GM18520 (cell line): ENCODE measurements around the gene MAFB.
A peak's percentile ranks its signal among the peaks of the same experiment; 100 is the strongest.

Experiments
- ATAC-seq: cut with Tn5 transposase; IDR thresholded peaks from one replicate; pipeline ENCODE4 v1.9.1; 2021; ENCODE audit not compliant: unreplicated experiment

MAFB gene

DNA sequence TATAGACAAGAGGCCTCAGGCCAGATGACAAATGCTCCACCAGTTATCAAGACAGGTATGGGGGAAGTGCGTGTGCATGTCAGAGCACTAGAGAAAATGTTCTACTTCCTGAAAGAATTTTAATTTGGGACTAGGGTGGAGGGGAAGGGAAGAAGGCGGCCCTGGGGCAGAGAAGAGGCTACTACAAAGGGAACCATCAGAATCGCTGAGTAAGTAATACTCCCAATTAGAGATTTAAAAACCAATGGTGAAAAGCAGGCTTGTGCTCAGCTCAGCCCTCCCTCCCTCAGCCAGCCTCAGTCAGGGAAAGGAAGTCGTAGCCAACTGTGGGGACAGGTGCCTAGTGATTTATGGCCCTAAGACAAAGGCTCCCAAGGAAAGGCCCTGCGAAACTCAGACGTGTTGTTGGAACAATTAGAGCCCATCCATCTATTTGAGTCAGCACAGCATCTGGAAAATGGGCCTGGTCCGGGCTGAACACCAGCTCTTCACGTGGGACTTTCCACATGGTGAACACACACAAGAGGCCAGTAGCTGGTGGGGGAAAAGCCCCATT is 15.0 kb upstream of the MAFB start:
- ATAC-seq, result no peak

DNA sequence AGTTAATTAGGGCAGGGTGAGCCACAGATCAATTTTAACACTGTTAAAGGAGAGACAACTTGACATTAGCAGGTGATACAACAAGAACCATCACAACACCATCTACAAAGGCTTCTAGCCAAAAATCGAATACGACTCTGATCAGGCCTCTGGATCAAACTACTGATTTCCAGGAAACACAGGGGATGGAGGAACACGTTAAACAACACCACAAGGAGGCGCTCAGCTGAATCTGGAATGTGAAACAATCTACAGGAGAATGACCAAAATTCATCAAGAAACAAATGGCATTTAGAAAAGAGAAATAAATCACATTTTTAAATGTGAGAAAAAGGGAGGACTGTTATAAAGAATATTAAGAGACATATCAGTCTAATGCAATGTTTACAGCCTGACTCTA is 13.5 kb upstream of the MAFB start:
- ATAC-seq, result no peak

DNA sequence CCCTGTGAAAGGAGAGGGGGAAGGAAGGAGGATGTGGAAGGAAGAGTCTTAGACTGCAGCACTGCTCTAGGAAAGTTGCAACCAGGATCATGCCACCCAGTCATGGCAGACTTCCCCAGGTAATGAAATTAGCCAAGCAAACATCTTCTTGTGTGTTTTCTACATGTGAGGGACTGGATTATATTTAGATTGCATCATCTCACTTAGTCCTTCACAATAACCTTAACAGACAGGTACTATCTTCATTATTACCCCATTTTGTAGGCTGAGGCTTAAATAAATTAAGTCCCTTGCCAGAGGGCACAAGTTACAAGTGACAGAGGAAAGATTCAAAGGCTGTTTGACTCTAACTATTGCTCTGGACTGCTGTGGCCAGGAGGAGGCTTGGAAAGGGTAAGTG is 9.7 kb upstream of the MAFB start:
- ATAC-seq, result no peak

DNA sequence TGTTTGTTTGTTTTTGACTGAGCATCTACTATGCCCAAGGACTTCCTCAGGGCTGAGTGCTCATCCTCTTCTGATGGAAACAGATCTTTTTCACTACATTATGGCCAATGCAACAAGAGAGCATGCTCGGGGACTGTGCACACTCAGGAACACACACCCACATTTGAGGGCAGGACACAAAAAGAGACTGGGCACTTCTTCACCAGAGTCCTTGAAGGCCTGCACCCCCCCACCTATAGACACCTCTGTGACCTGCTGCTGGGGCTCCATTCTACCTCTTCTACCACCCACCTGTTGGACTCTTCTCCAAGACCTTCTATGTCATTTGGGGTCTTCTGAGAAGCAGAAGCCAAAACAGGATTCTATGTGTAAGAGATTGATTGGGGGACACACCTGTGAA is 9.2 kb upstream of the MAFB start:
- no peak for ATAC-seq

DNA sequence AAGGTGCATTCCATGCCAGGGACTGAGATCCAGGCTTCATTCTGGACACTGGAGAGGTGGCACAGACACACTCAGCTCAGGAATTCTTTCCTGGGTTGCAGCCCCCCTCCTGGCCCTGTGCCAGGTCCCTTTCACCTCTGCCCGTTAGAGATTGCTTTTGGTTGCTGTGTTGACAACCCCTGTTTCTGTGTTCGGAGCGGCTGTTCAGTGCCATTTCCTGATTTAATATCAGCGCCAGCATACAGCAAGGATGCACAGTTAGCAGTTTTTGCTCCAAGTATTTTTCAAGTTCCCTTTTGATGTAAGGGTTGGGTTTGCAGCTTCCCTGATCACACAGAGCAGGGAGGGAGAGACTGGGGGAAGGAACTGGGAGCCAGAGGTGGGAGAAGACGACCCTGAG is 8.5 kb upstream of the MAFB start:
- no peak for ATAC-seq

DNA sequence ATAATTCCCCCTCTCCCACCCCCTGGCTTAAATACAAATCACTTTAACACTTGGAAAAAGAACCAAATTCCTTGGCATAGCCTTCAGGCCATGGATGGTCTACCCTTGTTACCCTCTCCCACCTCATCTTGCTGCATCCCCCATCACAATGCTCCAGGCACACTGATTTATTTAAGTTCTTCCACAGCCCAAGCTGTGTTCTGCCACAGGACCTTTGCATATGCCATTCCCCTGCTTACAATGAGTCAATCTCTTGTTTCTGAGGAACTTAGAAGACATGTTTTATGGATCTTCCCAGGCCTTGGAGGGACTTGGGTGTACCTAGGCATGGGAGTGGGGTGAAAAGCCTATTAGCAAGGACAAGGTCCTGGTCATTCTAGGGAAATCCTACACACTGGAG is 6.2 kb upstream of the MAFB start:
- no peak for ATAC-seq

DNA sequence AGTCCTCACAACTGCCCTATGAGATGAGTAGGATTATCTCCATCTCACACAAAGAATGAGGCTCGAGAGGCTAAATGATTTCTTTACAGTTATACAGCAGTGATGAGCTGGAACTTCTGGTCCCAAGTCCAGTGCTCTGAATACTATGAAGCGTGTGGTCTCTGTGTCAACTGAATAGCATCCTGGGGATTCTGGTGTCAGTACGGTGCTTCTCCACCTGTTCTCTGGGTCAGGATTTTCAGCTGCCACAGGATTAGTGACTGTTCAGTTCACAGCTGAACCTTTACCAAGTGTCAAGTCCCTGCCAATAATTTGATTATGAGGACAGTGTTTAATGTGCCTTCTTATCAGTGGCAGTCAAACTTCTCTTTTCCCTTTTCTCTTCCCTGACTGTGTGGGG is 5.2 kb upstream of the MAFB start:
- ATAC-seq, result no peak

DNA sequence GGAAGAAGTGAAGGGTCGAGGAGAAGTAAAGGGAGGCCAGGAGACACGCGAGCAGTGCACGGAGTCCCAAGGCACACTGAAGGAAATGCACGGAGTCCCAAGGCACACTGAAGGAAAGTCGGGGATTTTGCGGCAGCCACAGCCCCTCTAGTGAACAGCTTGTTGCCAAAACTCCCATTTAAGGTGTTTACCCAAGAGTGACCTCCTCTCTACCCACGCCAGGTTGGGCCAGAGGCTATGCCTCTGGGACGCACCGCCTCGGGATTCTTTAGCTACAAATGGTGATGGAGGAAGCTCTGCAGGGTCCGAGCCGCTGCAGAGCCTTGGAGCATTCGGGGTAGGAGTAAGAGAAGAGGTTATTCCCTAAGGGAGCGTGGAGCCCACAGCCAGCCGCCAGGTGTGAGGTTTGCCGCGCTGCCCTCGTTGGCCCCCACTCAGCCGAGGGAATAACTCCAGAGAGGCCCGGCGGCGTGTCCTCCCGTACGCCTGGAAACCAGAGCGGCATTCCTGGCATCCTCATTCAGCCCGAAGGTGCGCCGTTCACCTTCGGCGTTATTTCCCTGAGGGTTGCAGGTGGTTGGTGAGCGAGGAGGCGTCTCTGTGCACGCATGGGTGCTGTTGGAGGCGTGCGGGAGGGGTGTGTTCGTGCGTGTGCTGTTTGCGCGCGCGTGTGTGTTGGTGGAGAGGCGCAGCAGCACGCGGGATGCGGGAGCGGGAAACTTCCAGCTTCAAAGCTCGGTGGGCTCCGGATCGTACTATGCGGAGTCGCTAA is 3.4 kb upstream of the MAFB start:
- no peak for ATAC-seq

DNA sequence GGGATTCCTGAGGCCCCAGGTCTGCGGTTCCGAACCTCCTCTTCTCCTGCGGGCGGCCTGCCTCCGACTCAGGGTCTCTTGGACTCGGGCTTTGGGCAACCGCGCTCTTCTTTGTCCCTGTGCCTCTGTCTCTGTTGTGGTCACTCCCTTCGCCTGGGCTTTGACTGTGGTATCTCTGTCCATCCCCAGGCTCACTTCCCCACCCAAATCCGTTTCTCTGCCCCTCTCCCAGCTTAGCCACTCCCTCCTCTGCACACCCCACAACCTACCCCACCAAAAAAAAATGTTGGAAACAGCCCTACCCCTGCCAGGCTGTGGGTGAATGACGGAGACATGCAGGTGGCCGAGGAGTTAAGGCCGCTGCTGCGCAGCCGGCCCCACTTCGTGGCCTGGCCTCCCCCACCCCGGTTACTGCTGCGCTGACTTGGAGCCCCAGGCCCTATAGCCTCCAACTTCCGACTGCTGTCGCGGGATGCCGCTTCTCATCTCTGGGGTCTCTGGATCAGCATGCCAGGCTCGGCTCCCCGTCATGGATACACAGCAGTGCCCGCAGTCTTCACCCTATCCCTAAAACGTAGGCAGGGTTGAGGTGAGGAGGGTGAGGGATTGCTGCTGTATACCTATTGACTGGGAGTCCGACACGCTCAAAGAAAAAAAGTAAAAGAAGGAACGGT is 2.7 kb upstream of the MAFB start:
- ATAC-seq, result no peak

DNA sequence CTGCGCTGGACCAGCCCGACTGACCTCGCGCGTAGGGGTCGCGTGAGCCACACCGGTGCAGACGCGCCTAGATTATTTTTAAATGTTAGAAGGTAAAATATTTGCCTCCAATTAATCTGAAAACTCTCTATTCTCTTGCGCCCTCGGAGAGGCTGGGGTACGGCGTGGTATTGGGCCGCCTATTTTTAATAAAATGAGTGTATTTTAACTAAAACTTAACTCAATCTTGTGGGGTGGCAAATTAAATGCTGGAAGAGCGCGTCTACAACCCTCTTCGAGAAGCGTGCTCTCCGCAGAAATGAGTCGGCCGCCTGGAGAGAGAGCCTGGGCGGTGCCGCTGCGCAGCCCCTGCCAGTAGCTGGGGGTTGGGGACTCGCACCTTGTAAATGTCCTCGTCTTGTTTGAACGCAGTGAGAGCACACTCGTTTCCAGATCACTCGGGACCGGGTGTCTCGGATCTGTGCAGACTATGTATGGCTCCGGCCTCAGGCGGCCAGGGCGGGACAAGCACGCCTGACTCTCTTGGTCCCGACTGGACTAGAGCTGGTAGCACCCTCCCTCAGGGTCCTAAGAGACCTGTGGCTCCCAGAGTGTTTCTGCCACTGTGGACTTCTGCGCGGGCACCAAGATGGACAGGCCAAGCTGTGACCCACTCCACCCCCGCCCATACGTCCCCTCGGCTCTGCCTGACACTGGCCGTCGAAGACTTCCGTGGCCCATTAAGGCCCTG is 2.0 kb upstream of the MAFB start:
- ATAC-seq, result no peak

DNA sequence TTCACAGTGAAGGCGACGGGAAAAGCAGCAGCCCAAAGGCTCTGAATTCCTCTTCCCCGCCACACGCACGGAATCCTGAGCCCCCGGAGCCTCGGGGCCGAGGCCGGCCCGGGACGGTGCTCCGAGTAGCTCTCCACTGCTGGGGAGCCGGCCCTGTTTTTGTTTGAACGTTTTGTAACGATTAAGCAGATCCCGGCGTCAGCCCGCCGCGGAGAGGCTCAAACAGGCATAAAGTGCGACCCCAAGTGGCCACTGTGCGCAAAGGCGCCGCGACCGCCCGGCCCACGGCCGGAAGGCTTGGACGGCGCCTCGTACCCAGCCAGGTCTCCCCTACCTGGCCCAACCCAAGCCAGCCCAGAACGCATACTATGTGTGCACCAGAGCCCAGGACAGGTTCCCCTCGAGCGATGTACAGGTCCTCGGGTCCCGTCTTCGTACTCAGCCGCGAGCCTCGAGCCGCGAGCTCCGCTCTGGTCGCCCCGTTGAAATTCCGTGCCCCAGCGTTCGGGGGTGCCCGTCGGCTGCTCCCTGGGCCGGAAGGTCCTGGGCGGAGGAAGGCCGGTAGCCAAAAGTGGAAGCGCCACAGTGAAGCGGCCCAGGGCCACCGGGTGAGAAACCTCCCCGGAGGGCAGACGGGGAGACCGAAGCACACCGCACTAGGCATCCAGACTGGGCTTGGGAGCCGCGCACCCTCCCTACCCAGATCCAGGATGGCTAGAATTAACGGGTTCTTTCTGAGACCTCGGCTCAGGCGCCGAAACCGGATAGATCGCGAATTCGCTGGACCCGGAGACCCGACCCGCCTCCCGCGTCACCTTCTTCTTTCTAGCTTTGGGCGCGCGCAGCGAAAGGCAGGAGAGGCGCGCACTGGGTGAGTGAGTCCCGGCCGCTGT is 1.2 kb upstream of the MAFB start:
- peak; percentile 39 for ATAC-seq

DNA sequence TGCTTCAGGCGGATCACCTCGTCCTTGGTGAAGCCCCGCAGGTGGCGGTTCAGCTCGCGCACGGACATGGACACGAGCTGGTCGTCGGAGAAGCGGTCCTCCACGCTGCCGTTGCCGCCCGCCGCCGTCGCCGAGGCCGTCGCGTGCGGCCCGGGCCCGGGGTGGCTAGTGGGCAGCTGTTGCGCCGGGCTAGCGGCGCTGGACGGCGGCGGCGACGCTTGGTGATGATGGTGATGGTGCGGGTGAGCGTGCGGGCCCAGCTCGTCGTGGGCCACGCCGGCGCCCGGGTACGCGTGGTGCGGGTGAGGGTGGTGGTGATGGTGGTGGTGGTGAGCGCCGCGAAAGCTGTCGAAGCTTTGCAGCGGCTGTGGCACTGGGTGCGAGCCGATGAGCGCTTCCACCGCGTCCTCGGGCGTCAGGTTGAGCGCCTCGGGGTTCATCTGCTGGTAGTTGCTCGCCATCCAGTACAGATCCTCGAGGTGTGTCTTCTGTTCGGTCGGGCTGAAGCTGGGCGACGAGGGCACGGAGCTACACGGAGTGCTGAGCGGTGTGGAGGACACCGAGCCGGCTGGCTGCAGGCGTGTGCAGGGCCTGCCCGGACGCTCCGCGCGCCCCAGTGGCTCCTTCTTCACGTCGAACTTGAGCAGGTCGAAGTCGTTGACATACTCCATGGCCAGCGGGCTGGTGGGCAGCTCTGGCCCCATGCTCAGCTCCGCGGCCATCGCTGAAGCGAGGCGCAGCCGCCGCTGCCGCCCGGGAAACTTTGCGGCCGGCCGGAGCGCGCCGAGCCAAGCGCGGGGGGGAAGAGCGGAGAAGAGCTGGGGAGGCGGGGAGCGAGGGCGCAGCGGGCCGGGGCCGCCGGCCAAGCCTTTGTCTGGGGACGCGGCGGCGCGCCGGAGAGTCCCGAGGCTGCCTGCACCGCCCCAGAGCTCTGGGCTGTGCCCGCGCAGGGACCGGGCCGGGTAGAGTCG is 622 bp downstream of the MAFB start:
- ATAC-seq, result no peak

DNA sequence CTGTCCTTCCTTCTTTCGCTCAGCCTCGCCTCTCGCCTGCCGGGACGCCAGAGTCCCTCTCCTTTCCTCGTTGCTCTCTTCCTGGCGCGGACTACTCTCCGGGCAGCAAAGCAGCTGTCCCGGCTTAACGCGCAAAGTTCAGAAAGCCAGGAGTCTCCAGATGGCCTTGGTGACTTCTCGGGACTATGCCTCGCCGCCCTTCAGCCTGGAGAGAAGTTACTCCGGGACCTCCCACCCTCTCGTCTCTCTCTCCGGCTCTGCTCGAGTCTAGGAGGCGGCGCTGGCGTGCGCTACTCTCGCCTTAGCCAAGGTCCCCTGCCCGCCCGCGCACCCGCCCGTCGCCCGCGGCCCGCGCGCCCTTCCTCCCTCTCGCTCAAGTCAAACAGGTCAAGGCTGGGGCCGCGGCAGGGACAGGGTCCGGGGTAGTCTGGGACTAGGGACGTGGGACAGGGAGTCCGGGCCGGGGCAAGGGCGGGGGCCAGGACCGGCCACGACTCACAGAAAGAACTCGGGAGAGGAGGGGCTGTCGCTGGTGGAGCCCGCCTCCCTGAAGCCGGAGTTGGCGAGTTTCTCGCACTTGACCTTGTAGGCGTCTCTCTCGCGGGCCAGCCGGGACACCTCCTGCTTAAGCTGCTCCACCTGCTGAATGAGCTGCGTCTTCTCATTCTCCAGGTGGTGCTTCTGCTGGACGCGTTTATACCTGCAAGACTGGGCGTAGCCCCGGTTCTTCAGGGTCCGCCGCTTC is 1.5 kb downstream of the MAFB start:
- no peak for ATAC-seq

DNA sequence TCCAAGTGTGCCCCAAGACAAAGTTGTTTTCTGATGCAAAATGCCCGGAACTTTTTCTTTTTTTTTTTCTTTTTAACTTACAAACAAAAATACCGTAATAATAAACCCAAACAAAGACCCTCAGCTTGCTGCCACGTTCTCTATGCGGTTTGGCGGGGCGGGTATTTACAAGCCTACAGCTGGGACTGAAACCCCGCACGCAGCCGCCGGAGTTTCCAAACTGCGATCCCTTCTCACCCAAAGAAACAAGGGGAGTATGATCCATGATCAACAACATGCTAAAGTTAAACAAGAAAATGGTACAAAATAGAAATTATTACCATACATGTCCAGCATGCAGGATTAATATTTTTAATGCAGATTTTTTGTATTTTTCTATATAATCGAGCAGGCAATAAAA is 2.1 kb downstream of the MAFB start:
- ATAC-seq, result no peak

DNA sequence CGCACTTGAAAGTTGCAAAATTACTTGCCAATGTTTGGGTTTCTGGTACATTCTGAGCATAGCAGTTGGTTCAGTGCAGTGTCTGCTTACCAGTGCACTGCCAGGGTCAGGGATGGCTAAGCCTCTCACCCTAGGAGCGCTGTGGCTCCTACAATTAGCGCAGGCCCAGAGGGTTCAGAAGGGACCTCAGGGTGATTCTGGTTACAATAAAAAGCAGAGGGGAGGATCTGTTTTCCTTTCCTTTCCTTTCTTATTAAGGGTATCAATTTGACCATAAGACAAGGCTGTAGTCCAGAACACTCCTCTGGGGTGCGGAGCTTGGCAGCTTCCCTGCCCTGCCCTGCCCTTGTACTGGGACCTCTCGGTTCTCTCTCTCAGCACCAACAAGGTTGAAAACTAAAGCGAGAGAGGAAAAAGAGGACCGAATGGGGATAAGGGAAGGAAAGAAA is 2.6 kb downstream of the MAFB start:
- no peak for ATAC-seq

DNA sequence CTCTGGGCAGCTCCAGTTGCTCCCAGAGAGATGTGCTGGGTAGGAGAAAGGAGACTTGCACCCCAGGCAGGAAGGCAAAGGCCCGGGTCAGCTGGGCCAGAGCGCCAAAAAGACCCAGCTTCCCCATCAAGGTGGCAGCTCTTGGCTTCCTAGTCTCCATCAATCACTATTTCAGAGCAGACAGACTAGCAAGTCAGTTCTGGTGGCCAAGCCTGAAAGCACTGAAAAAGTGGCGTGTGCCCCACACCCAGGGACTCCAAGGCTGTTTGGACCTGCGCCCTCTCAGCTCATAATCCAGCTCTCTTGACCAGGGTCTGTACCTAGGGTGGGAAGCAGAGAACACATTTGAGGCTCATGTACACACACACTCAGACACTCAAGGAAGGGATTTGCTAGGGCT is 3.7 kb downstream of the MAFB start:
- no peak for ATAC-seq

DNA sequence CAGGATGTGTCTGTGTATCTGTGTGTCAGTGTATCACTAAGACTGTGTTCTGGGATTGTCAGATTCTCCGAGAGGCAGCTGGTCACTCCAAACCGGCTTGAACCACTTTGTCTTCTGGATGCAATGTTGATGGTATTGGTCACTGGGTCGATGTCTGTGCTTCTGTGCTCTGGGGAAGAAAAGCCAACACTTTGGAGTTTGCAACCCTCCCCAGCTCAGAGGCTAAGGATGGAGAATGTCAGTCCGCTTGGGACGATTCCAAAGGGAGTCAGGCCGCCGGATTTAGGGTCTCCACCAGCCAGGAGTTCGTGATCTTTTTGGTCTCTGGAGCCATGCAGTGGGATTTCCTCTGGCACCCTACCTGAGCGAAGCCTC is 5.2 kb downstream of the MAFB start:
- no peak for ATAC-seq

DNA sequence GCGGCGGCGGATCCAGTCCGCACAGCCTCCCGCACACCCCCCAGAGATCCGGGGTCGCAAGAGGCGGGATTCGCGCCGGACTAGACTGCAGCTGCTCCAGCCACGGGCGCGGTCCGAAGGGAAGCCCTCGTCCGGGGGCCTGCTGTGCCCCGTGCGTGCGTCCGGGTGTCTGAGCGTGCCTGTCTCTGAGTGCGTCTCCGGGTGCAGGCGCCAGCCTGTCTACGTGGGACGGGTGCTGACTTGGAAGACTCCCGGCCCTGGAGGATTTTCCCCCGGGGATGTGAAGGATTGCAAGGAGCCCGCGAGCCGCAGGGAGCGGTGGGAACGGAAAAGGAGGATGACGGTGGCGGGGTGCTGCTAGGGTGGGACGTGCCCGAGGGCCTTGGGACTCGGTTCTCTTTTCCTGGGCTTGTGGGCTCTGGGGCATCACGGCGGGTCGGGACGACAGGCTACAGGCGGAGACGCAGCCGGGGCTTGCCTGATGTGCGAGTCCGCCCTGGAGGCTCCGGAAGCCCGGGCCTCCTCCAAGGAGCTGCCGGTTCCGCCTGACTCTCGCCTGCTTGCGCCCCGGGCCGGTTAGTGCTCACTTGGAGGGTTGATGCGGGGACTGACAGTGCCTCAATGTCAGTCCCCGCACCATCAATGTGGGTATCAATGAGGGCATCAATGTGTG is 5.7 kb downstream of the MAFB start:
- ATAC-seq, result no peak
